ENCODE results near the gene GALNT2. TPM values are rescaled to one million over a fixed set of nuclear protein-coding genes. Genes with fewer than 3 reads are reported as not detected.
A peak's percentile ranks its signal among the peaks of the same experiment; 100 is the strongest.

Gene GALNT2
- total and polyA plus RNA-seq, 9 of the 15 experiments (the other 6 are each of a cell fraction or from before 2014, with no cell fraction given): 1.6 to 106 (median 51.9) TPM

DNA sequence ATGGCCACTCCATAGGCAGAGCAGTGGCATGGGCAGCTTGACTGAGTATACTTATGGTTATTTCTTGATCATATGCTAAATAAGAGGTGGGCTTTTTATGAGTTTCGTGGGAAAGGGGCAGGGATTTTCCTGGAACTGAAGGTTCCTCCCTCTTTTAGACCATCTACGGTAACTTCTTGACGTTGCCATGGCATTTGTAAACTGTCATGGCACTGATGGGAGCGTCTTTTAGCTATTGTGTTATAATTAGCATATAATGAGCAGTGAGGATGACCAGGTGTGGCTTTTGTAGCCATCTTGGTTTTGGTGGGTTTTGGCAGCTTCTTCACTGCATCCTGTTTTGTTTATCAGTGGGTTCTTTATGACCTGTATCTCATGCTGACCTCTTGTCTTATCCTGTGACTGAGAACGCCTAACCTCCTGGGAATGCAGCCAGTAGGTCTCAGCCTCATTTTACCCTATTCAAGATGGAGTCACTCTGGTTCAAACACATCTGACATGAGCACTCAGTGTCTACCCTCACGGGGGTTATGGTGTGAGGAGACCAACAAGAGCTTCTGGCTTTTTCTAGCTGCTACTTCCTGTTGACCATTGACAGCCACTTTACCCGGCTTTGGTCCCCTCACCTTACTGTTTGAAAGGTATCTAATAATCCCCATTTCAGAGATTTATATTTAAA, 71.7 kb downstream of the GALNT2 start (continued):
- no peak for TF ChIP-seq SRSF1 (IDR thresholded peaks at IDR 0.05; ENCODE audit: low read depth, low read length)
- TF ChIP-seq IRF9 (tag; IDR thresholded peaks at IDR 0.05): peak; percentile 94
- TF ChIP-seq SMAD3 (CRISPR knock-in tag; conservative IDR thresholded peaks at IDR 0.05): peak; percentile 98
- TF ChIP-seq SMARCC2 (IDR thresholded peaks at IDR 0.05; ENCODE audit: low read depth): no peak
- TF ChIP-seq ZNF316 (IDR thresholded peaks at IDR 0.05): no peak
- TF ChIP-seq, protein P1, sequence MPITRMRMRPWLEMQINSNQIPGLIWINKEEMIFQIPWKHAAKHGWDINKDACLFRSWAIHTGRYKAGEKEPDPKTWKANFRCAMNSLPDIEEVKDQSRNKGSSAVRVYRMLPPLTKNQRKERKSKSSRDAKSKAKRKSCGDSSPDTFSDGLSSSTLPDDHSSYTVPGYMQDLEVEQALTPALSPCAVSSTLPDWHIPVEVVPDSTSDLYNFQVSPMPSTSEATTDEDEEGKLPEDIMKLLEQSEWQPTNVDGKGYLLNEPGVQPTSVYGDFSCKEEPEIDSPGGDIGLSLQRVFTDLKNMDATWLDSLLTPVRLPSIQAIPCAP (CRISPR knock-in tag; IDR thresholded peaks at IDR 0.05; ENCODE audit: borderline replicate concordance): no peak
- TF ChIP-seq, protein P2, sequence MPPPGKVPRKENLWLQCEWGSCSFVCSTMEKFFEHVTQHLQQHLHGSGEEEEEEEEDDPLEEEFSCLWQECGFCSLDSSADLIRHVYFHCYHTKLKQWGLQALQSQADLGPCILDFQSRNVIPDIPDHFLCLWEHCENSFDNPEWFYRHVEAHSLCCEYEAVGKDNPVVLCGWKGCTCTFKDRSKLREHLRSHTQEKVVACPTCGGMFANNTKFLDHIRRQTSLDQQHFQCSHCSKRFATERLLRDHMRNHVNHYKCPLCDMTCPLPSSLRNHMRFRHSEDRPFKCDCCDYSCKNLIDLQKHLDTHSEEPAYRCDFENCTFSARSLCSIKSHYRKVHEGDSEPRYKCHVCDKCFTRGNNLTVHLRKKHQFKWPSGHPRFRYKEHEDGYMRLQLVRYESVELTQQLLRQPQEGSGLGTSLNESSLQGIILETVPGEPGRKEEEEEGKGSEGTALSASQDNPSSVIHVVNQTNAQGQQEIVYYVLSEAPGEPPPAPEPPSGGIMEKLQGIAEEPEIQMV (tag; conservative IDR thresholded peaks at IDR 0.05; ENCODE audit: low read depth): peak; percentile 87
- TF ChIP-seq MECOM (CRISPR knock-in tag; IDR thresholded peaks at IDR 0.05): peak; percentile 97
- TF ChIP-seq TAF7 (tag; IDR thresholded peaks at IDR 0.05): peak; percentile 56; the same call in 1 of the 2 replicates
- no peak for TF ChIP-seq YBX1 (IDR thresholded peaks at IDR 0.05)
- peak; percentile 85; the same call in 1 of the 2 replicates for TF ChIP-seq FOXO4 (CRISPR knock-in tag; IDR thresholded peaks at IDR 0.05)
- TF ChIP-seq ZBTB26 (CRISPR knock-in tag; IDR thresholded peaks at IDR 0.05): peak; percentile 21; the same call in 1 of the 2 replicates
- TF ChIP-seq ZBTB17 (CRISPR knock-in tag; IDR thresholded peaks at IDR 0.05): peak; percentile 92
- no peak for TF ChIP-seq ZNF277 (CRISPR knock-in tag; IDR thresholded peaks at IDR 0.05; ENCODE audit: borderline replicate concordance)
- TF ChIP-seq CBX5 (IDR thresholded peaks at IDR 0.05; ENCODE audit: borderline replicate concordance, low read depth): no peak
- TF ChIP-seq SAP30 (IDR thresholded peaks at IDR 0.05; ENCODE audit: borderline replicate concordance, insufficient read depth, low read depth, low read length, poor library complexity, severe bottlenecking): no peak
- TF ChIP-seq E2F3 (CRISPR knock-in tag; IDR thresholded peaks at IDR 0.05): peak; percentile 90
- TF ChIP-seq HMG20B (CRISPR knock-in tag; IDR thresholded peaks at IDR 0.05): 0 out of 2 replicates have a peak, but pooled peaks have one; percentile 63
- TF ChIP-seq HOXB6 (CRISPR knock-in tag; IDR thresholded peaks at IDR 0.05; ENCODE audit: borderline replicate concordance): no peak
- TF ChIP-seq ZKSCAN8 (CRISPR knock-in tag; IDR thresholded peaks at IDR 0.05): peak; percentile 89
- TF ChIP-seq ETS2 (tag; IDR thresholded peaks at IDR 0.05; ENCODE audit: borderline replicate concordance, poor library complexity, severe bottlenecking): peak; percentile 67

All from K562 (cell line).